Activated naive CD4-positive, alpha-beta T cell treated with anti-CD3 and anti-CD28 coated beads for 36 hours (primary cell): ENCODE measurements around the gene CDH26. TPM values are rescaled to one million over a fixed set of nuclear protein-coding genes. Genes with fewer than 3 reads are reported as not detected.

Experiments
- CTCF ChIA-PET: fragments of 350-600 bp; sonication (Branson Sonifier 250); formaldehyde crosslinking; loops from one replicate; lab custom pipeline; 2021; ENCODE audit warnings: antibody characterized with exemption; lab: Charles Lee
- DNase-seq: peaks from one replicate; pipeline ENCODE4 v3.0.0-alpha.2; 2020
- H3K27ac Mint-ChIP-seq: one replicate; pipeline ENCODE4 v1.8.0; 2021; ENCODE audit warnings: mild to moderate bottlenecking, mixed read lengths
- H3K27me3 Mint-ChIP-seq: one replicate; pipeline ENCODE4 v1.8.0; 2021; ENCODE audit warnings: low read depth, mixed read lengths
- H3K36me3 Mint-ChIP-seq: one replicate; pipeline ENCODE4 v1.8.0; 2021; ENCODE audit warnings: low read depth, mixed read lengths
- H3K4me1 Mint-ChIP-seq: one replicate; pipeline ENCODE4 v1.8.0; 2021; ENCODE audit warnings: low read depth, mixed read lengths
- H3K4me3 Mint-ChIP-seq: one replicate; pipeline ENCODE4 v1.8.0; 2021; ENCODE audit warnings: mild to moderate bottlenecking, moderate library complexity, mixed read lengths
- H3K9me3 Mint-ChIP-seq: one replicate; pipeline ENCODE4 v1.8.0; 2021; ENCODE audit warnings: mixed read lengths
- intact Hi-C: fragments of 100-400 bp; cut with micrococcal nuclease; formaldehyde crosslinking; loops from one replicate; pipeline ENCODE4 v1.15.1; 2023
- total RNA-seq, 2 experiments: library from RNA; stranded (reverse); gene quantifications; one replicate each; pipeline ENCODE4 v1.2.3, GENCODE V29; 2021

The CDH26 gene
- total RNA-seq, 2 experiments from 2014 or later, result 1.5 to 1.8 TPM

DNA sequence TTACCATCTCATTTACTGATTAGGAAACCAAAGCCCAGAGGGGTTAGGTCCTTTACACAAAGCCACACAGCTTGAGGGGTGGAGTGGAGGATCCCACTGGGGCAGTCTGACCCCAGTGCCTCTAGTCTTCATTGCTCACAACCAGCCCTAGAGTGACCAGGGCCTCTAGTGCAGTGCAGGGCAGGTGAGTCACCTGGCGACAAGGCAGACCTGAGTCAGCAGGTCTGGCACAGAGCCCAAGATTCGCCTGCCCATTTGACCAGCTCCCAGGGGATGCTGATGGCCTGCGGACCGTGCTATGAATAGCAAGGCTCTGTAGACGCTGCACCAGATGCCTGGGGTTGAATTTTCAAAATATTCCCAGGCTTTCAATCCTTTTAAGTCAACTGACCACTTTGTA, 29.9 kb downstream of the CDH26 start:
- H3K27me3 Mint-ChIP-seq, result no peaks in the 10 kb centered on the region
- CTCF ChIA-PET, result no interaction called here
- H3K36me3 Mint-ChIP-seq, result peaks cover 2% of the 10 kb centered on the region
- no peak for DNase-seq
- no peaks in the 10 kb centered on the region for H3K9me3 Mint-ChIP-seq
- intact Hi-C loops, result no loop called here
- H3K27ac Mint-ChIP-seq, result no peak overlapping the region
- no peak overlapping the region for H3K4me3 Mint-ChIP-seq
- no peaks in the 10 kb centered on the region for H3K4me1 Mint-ChIP-seq

DNA sequence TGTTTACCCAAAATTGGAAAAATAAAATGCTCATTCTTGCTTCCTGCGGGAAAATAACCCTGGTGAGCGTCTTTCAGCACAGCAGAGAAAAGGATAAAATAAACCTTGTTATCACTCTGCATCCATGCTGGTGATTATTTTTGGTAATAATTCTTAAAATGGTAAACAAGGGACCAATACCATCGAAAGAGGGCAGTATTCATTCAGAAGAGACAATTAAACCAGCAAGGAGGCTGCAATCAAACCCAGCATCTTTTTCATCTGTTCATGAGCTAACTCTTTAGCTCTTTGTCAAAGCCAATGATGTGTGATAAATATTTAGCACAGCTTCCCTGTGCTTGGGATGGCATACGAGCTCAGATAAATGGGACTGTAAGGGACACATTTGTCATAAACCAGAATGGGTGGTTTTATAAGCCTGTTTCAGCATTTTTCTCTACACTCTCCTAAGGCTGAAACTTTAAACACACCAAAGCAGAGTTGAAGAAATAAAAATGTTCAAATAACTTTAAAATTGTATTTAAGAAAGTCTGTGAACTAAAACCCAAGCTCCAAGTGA, 34.4 kb downstream of the CDH26 start:
- intact Hi-C loops, result no loop called here
- Mint-ChIP-seq H3K27ac (no peak overlapping the region), H3K27me3 (peaks cover 1% of the 10 kb centered on the region), H3K9me3 (no peaks in the 10 kb centered on the region), H3K4me1 (peaks cover 2% of the 10 kb centered on the region), H3K4me3 (no peak overlapping the region), H3K36me3 (peaks cover 3% of the 10 kb centered on the region)
- CTCF ChIA-PET, result interaction anchor here (0.6 to 0.9 kb wide), 2 partner anchors 25 to 64 kb away, joined by 3 read pairs; no protein-coding TSS in a partner anchor
- DNase-seq, result no peak

DNA sequence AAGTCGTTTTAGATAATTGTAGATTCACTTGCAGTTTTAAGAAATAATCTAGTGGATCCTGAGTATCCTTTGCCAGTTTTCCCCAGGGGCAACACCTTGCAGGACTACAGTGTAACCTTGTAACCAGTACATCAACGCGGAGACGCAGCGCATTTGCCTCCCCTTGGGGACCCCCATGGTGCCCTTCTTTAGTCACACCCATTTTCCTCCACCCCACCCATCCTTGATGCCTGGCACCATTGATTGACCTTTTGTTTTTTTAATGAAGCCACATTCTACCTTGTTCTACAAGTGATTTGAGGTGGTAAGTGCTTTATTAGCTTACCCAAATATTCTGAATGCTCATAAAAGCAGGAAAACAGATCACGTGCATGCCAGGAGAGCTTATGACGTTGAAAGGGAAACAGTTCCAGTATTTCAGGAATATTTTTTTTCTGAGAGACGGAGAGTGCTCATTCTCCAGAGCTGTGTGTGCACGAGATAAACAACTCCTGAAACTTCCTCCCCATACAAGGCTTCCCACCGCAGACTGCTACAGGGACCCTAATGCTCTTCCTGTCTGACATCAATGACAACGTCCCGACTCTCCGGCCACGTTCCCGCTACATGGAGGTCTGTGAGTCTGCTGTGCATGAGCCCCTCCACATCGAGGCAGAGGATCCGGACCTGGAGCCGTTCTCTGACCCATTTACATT, 35.7 kb downstream of the CDH26 start:
- no peak overlapping the region for H3K4me3 Mint-ChIP-seq
- intact Hi-C loops, result no loop called here
- CTCF ChIA-PET, result no interaction called here
- H3K27ac Mint-ChIP-seq, result no peak overlapping the region
- H3K36me3 Mint-ChIP-seq, result peaks cover 3% of the 10 kb centered on the region
- no peaks in the 10 kb centered on the region for H3K9me3 Mint-ChIP-seq
- H3K27me3 Mint-ChIP-seq, result peaks cover 1% of the 10 kb centered on the region
- no peak for DNase-seq
- H3K4me1 Mint-ChIP-seq, result peaks cover 2% of the 10 kb centered on the region

DNA sequence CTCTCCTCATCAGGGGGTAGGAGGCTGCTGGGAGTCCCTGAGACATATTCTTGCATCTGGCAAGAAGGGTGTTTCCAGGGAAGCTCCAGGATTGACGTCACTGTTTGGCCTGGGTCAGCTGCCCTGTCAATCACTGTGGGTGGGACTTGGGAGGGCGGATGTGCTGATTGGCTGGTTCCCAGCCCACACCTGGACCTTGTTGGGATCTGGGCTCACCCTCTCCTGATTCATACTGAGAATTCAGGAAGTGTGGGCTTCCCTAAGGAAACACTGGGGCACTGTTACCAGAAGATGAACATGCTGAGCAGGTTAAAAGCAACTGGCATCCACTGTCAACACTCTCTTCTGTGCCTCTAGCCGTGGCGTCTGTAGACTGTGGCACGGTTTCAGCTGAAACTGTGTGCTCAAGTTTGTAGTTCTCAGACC, 36.5 kb downstream of the CDH26 start:
- Mint-ChIP-seq H3K4me1 (peaks cover 2% of the 10 kb centered on the region), H3K27me3 (peaks cover 1% of the 10 kb centered on the region), H3K27ac (no peak overlapping the region), H3K9me3 (no peaks in the 10 kb centered on the region), H3K36me3 (peaks cover 3% of the 10 kb centered on the region), H3K4me3 (no peak overlapping the region)
- CTCF ChIA-PET, result interaction anchor here (1.1 kb wide), 1 partner anchor 62 kb away, joined by 3 read pairs; no protein-coding TSS in a partner anchor
- no peak for DNase-seq
- intact Hi-C loops, result no loop called here

DNA sequence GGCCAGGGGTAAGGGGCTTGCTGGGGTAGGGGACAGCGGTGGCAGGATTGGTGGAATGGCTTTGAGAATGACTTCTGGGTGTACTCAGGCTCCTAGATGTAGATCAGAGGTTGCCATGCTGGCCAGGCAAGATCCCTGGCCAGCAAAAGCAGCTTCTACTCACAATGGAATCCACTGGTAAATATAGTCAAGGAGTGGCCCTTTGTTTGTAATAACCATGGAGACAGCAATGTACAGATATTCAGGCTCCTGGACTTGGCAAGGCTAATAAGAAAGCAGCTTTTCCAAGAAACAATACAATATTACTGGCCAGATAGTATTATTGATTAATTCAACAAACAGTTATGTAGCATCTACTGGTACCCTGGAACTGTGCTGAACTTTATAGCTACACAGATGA, 37.9 kb downstream of the CDH26 start:
- Mint-ChIP-seq H3K36me3 (peaks cover 6% of the 10 kb centered on the region), H3K27ac (no peak overlapping the region), H3K27me3 (peaks cover 1% of the 10 kb centered on the region), H3K4me1 (peaks cover 2% of the 10 kb centered on the region), H3K4me3 (no peak overlapping the region), H3K9me3 (no peaks in the 10 kb centered on the region)
- CTCF ChIA-PET, result no interaction called here
- no peak for DNase-seq
- intact Hi-C loops, result no loop called here

DNA sequence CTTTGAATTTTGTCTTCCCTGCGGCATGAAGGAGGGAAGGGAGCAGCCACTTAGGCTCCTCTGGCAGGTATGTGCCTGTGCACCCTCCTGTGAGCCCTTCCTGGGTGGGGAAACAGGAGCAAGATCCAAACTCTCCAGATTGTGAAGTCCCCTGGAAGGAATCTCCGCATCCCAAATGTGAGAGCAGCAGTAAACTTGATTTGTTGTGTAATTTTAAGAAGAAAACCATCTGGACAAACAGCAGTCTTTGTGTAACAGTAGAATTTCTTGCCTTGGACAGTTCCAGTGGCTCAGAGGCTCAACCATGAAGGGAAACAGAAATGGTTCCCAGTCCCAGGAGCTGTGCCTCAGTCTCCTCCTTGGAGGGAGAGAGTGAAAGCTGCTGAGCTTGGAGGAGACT, 39.7 kb downstream of the CDH26 start:
- no peak for DNase-seq
- Mint-ChIP-seq H3K9me3 (no peaks in the 10 kb centered on the region), H3K27ac (no peak overlapping the region), H3K4me3 (no peak overlapping the region), H3K36me3 (peaks cover 9% of the 10 kb centered on the region), H3K27me3 (peaks cover 1% of the 10 kb centered on the region), H3K4me1 (peaks cover 2% of the 10 kb centered on the region)
- CTCF ChIA-PET, result no interaction called here
- intact Hi-C loops, result no loop called here

DNA sequence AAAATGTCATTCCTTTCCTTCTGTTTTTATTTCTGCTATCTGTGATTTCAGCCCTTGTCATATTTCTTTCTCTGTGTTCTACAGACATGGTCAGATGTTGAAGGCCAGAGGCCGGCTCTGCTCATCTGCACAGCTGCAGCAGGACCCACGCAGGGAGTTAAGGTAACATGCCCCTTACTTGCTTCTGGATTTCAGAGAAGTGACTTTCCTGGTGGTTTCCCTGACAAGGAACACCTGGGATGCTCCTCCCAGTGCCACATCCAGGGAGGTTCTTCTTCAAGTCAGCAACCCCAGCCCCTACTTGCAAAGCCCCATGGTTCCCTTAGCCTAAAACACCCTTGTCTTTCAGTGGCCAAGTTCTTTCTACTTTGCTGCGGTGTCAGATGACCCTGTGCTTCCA, 41.3 kb downstream of the CDH26 start:
- Mint-ChIP-seq H3K36me3 (peaks cover 9% of the 10 kb centered on the region), H3K9me3 (no peaks in the 10 kb centered on the region), H3K4me1 (no peaks in the 10 kb centered on the region), H3K27me3 (no peaks in the 10 kb centered on the region), H3K4me3 (no peak overlapping the region), H3K27ac (no peak overlapping the region)
- CTCF ChIA-PET, result no interaction called here
- intact Hi-C loops, result no loop called here
- DNase-seq, result no peak

DNA sequence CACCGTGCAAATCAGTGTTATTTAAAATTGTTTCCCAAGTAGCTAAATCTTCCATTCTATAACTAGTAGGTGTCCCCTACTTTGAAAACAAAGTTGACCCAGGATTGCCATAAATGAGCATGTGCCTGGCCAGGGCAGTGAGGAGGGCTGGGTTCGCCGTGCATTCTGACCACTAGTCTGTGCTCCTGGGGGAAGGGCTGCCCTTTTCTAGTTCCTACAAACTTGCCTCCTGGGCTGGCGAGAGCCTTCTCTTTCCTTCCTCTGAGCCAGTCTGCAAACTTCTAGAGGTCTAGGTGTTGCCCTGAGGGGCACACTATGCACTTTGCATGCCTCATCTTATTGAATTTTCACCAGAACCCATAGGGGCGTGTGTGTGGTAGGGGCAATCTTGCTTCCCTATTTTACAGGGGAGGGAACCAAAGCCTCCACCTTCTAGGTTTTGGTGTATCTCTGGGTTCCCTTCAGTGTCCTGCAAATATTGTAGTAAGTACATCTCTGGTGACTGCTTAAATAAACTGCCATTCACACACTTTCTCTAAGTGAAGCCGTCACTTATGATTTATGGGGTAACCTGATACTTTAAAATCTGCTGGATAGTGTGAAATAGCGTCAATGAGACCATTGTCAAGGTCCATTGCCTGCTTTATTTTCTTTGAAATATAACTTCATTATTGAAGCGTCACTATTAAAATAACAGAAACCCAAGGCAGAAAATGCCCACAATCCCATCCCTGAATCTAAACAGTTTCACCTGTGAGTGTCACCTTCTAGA, 42.2 kb downstream of the CDH26 start:
- CTCF ChIA-PET, result no interaction called here
- H3K36me3 Mint-ChIP-seq, result peaks cover 7% of the 10 kb centered on the region
- intact Hi-C loops, result no loop called here
- H3K4me3 Mint-ChIP-seq, result no peak overlapping the region
- no peak overlapping the region for H3K27ac Mint-ChIP-seq
- no peaks in the 10 kb centered on the region for H3K27me3 Mint-ChIP-seq
- no peaks in the 10 kb centered on the region for H3K9me3 Mint-ChIP-seq
- DNase-seq, result no peak
- H3K4me1 Mint-ChIP-seq, result no peaks in the 10 kb centered on the region

DNA sequence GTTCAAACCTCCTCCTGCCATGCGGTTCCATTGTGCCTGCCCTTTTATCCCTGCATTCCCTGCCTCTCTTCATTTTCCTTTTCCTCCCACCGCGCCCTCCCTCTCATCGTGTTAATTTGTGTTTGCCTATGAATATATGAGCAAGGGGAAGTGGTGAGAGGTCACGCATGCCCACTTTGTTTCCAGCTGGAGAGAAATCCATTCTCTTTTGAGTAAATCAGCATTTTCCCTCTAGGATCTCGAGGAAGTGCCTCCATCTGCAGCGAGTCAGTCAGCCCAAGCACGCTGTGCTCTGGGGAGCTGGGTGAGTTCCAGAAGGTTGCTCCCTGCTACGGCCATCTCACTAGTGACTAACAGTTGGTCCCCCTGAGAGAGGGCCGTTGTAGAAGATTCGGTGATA, 42.9 kb downstream of the CDH26 start:
- peaks cover 6% of the 10 kb centered on the region for H3K36me3 Mint-ChIP-seq
- H3K27me3 Mint-ChIP-seq, result no peaks in the 10 kb centered on the region
- H3K27ac Mint-ChIP-seq, result no peak overlapping the region
- no peak overlapping the region for H3K4me3 Mint-ChIP-seq
- CTCF ChIA-PET, result no interaction called here
- no peaks in the 10 kb centered on the region for H3K9me3 Mint-ChIP-seq
- H3K4me1 Mint-ChIP-seq, result no peaks in the 10 kb centered on the region
- no peak for DNase-seq
- intact Hi-C loops, result no loop called here

DNA sequence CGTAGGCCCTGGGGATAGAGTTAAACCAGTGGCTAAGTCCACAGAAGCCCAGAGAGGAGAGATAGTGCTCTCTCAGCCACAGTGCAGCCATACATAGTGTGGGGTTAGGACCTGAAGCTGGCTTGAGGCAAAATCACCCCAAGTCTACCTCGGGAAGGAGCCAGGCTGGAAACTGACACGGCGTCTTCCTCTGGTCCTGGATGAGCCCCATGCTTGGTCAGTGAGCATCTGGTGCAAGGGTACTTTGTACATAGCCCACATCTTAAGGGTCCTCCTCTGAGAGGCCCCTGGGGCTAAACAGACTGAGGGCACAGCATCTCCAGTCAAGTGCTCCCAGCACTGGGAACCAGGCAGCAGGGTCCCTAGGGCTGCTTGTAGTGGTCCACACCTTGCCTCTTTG, 45.6 kb downstream of the CDH26 start:
- intact Hi-C loops, result no loop called here
- DNase-seq, result no peak
- no peaks in the 10 kb centered on the region for H3K4me1 Mint-ChIP-seq
- H3K36me3 Mint-ChIP-seq, result peaks cover 6% of the 10 kb centered on the region
- no peak overlapping the region for H3K27ac Mint-ChIP-seq
- CTCF ChIA-PET, result no interaction called here
- no peaks in the 10 kb centered on the region for H3K9me3 Mint-ChIP-seq
- no peak overlapping the region for H3K4me3 Mint-ChIP-seq
- H3K27me3 Mint-ChIP-seq, result no peaks in the 10 kb centered on the region

DNA sequence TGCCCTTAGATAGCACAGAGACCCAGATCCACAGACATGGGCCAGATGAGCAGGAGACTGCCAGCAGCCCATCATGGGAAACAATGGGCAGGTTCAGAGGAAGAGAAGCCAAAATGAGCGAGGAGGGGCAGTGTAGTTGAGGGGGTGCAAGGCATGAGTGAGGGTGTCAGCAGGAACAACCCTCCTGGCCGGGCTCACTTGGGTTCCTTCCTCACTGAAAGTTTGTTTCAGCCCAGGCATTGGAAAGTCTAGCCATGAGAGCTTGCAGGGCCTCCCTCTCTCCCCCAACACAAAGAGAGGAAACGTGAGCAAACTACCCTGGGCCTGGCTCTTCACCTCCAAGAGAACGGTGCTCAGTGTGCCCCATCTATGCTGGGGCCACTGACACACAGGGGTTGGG, 48.0 kb downstream of the CDH26 start:
- Mint-ChIP-seq H3K36me3 (peaks cover 2% of the 10 kb centered on the region), H3K27me3 (no peaks in the 10 kb centered on the region), H3K4me3 (no peak overlapping the region), H3K27ac (no peak overlapping the region), H3K4me1 (peaks cover 7% of the 10 kb centered on the region), H3K9me3 (no peaks in the 10 kb centered on the region)
- intact Hi-C loops, result no loop called here
- no peak for DNase-seq
- CTCF ChIA-PET, result interaction anchor here (1.2 kb wide), 1 partner anchor 46 kb away, joined by 3 read pairs; no protein-coding TSS in a partner anchor

DNA sequence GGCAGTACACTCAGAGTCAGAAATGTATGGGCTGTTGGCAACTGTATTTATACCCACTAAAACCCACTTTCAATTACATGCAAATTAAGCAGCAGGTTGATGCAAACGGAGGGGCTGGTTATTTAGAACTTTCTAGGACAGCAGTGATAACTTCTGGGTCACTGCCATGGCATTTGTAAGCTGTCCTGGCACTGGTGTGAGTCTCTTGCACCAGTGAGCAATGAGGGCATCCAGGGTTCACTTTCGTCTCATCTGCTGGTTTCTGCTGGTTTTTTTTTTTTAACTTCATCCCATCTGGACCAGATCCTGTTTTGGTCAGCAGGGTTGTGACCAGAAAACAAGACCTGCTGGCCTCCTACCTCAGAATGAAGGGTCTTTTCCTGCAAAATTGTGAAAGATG, 49.2 kb downstream of the CDH26 start:
- H3K9me3 Mint-ChIP-seq, result no peaks in the 10 kb centered on the region
- no peak for DNase-seq
- no peaks in the 10 kb centered on the region for H3K36me3 Mint-ChIP-seq
- H3K4me3 Mint-ChIP-seq, result no peak overlapping the region
- intact Hi-C loops, result no loop called here
- H3K27ac Mint-ChIP-seq, result no peak overlapping the region
- H3K4me1 Mint-ChIP-seq, result peaks cover 18% of the 10 kb centered on the region
- CTCF ChIA-PET, result interaction anchor here (1.2 kb wide), 1 partner anchor 45 kb away, joined by 3 read pairs; no protein-coding TSS in a partner anchor
- H3K27me3 Mint-ChIP-seq, result no peaks in the 10 kb centered on the region
